RWPE2 (cell line): ENCODE measurements around the gene CTNND2.

Experiments
- ATAC-seq: fragments of 200-7000 bp; cut with Tn5 transposase; 3 replicates; pipeline ENCODE4 v1.9.1; 2021; ENCODE audit warnings: low read depth
- DNase-seq: peaks from one replicate; pipeline ENCODE4 v3.0.0-alpha.2; 2020; ENCODE audit warnings: low spot score
- H3K27ac ChIP-seq: fragments of 450-650 bp; 2 replicates; pipeline ENCODE4 v1.5.1; 2017; ENCODE audit warnings: mild to moderate bottlenecking; ENCODE audit not compliant: poor library complexity, severe bottlenecking
- H3K27me3 ChIP-seq: fragments of 250-450 bp; sonication (Bioruptor Pico); 2 replicates; pipeline ENCODE4 v1.5.1; 2021; ENCODE audit warnings: mild to moderate bottlenecking, moderate library complexity; ENCODE audit not compliant: insufficient read depth, poor library complexity, severe bottlenecking
- H3K36me3 ChIP-seq: fragments of 250-450 bp; sonication (Bioruptor Pico); 2 replicates; pipeline ENCODE4 v1.5.1; 2020; ENCODE audit warnings: low read depth, mild to moderate bottlenecking, moderate library complexity
- H3K4me1 ChIP-seq: fragments of 250-450 bp; sonication (Bioruptor Pico); 2 replicates; pipeline ENCODE4 v1.5.1; 2021; ENCODE audit warnings: mild to moderate bottlenecking, moderate library complexity; ENCODE audit not compliant: insufficient read depth, poor library complexity, severe bottlenecking
- H3K4me3 ChIP-seq: fragments of 250-450 bp; sonication (Bioruptor Pico); 2 replicates; pipeline ENCODE4 v1.5.1; 2021; ENCODE audit warnings: mild to moderate bottlenecking, moderate library complexity; ENCODE audit not compliant: severe bottlenecking
- H3K9me3 ChIP-seq: fragments of 250-450 bp; sonication (Bioruptor Pico); 2 replicates; pipeline ENCODE4 v1.5.1; 2021; ENCODE audit warnings: mild to moderate bottlenecking, moderate library complexity; ENCODE audit not compliant: severe bottlenecking
- TF ChIP-seq, protein P1 (sequence below): fragments of 450-650 bp; IDR thresholded peaks from one replicate; pipeline ENCODE4 v1.5.1; 2017; ENCODE audit warnings: mild to moderate bottlenecking, moderate library complexity; ENCODE audit not compliant: poor library complexity, severe bottlenecking

CTNND2 gene

GRCh38 chr5:11449217-11449616 lies 455.0 kb downstream of the CTNND2 start:
- H3K36me3 ChIP-seq, result no peaks in the 10 kb centered on the region
- ATAC-seq, result no peak
- TF ChIP-seq, protein P1, sequence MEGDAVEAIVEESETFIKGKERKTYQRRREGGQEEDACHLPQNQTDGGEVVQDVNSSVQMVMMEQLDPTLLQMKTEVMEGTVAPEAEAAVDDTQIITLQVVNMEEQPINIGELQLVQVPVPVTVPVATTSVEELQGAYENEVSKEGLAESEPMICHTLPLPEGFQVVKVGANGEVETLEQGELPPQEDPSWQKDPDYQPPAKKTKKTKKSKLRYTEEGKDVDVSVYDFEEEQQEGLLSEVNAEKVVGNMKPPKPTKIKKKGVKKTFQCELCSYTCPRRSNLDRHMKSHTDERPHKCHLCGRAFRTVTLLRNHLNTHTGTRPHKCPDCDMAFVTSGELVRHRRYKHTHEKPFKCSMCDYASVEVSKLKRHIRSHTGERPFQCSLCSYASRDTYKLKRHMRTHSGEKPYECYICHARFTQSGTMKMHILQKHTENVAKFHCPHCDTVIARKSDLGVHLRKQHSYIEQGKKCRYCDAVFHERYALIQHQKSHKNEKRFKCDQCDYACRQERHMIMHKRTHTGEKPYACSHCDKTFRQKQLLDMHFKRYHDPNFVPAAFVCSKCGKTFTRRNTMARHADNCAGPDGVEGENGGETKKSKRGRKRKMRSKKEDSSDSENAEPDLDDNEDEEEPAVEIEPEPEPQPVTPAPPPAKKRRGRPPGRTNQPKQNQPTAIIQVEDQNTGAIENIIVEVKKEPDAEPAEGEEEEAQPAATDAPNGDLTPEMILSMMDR, result no peak
- no peak for DNase-seq
- no peak overlapping the region for H3K4me3 ChIP-seq
- H3K27ac ChIP-seq, result no peak overlapping the region
- peaks cover 46% of the 10 kb centered on the region for H3K27me3 ChIP-seq
- no peaks in the 10 kb centered on the region for H3K4me1 ChIP-seq
- H3K9me3 ChIP-seq, result no peaks in the 10 kb centered on the region

GRCh38 chr5:11443831-11444230 lies 460.4 kb downstream of the CTNND2 start:
- Histone ChIP-seq H3K9me3 (no peaks in the 10 kb centered on the region), H3K36me3 (no peaks in the 10 kb centered on the region), H3K27me3 (peaks cover 27% of the 10 kb centered on the region), H3K27ac (no peak overlapping the region), H3K4me3 (no peak overlapping the region), H3K4me1 (no peaks in the 10 kb centered on the region)
- TF ChIP-seq, protein P1, result no peak
- DNase-seq (no peak), ATAC-seq (no peak)

DNA sequence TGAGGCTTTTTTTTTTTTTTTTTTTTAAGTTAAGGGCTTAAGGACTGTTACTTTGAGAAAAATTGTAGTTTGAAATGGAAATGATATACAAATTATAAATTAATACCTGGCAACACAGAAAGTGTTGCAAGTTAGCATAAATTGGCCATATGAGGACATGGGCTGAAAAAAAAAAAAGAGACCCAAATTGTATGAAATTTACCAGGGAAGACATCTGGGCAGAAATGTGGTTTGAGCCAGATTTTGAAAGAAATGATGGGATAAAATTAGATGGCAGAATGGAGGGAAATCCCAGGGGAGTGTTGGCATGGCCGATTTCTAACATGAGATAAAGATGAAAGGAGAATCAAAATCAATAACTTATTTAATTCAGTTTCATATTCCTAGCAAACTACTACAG lies 472.1 kb downstream of the CTNND2 start:
- peaks cover 43% of the 10 kb centered on the region for H3K27me3 ChIP-seq
- H3K4me1 ChIP-seq, result no peaks in the 10 kb centered on the region
- no peak overlapping the region for H3K27ac ChIP-seq
- DNase-seq, result no peak
- TF ChIP-seq, protein P1, result no peak
- no peak overlapping the region for H3K4me3 ChIP-seq
- ATAC-seq, result no peak
- no peaks in the 10 kb centered on the region for H3K9me3 ChIP-seq
- no peaks in the 10 kb centered on the region for H3K36me3 ChIP-seq

DNA sequence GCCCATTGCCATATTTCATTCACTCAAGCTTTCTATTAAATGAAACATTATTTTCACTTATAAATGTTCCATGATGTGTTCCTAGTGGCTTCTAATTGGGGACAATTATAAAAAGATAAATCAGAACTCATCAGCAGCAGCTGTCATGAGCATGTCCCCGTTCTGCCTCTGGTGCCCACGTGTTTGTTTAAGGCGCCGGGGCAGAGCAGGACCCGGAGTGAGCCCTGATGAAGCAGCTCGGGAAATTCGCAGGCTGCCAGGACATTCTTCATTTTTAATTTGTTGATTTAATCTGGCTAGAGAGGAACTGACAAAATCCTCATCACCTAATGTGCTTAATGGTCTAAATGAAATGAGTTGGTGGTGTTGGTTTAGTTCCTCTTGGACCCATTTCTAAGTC lies 475.0 kb downstream of the CTNND2 start:
- TF ChIP-seq, protein P1, result no peak
- H3K27me3 ChIP-seq, result peaks cover 59% of the 10 kb centered on the region
- H3K4me3 ChIP-seq, result no peak overlapping the region
- no peaks in the 10 kb centered on the region for H3K36me3 ChIP-seq
- no peaks in the 10 kb centered on the region for H3K9me3 ChIP-seq
- H3K27ac ChIP-seq, result no peak overlapping the region
- no peak for ATAC-seq
- H3K4me1 ChIP-seq, result no peaks in the 10 kb centered on the region
- no peak for DNase-seq

DNA sequence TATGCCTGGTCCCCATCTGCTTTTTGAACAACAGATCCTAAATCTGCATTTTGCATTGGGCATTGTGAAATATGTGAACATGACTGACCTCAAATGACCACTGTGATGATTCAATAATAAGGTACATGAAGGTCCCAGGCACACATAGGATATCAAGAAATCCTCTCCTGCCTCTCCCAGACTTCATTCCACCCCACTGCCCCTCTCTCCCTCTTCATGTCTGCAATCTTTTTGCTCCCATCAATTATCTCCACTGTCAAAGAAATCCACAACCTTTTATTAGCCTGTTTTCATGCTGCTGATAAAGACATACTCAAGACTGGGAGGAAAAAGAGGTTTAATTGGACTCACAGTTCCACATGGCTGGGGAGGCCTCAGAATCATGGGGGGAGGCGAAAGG lies 476.7 kb downstream of the CTNND2 start:
- H3K27me3 ChIP-seq, result peaks cover 70% of the 10 kb centered on the region
- TF ChIP-seq, protein P1, result no peak
- no peak for ATAC-seq

More for the DNA sequence above, 476.7 kb downstream of the CTNND2 start:
- Histone ChIP-seq H3K4me1 (no peaks in the 10 kb centered on the region), H3K36me3 (no peaks in the 10 kb centered on the region), H3K27ac (no peak overlapping the region), H3K9me3 (no peaks in the 10 kb centered on the region), H3K4me3 (no peak overlapping the region)
- DNase-seq, result no peak
